Heart right ventricle (tissue), 16 donors: Measurements from ENCODE around the gene FNBP1. TPM values are rescaled to one million over a fixed set of nuclear protein-coding genes. Genes with fewer than 3 reads are reported as not detected.

ENCODE experiments used
- ATAC-seq, 8 donors: fragments of 200-7000 bp; cut with Tn5 transposase; one replicate each; pipeline ENCODE4 v1.9.1; 2020; ENCODE audit warnings: mild to moderate bottlenecking in 8 of 8, moderate library complexity in 8 of 8, moderate number of reproducible peaks in 1 of 8
- DNase-seq, 2 donors: peaks; one replicate each; pipeline ENCODE4 v3.0.0-alpha.2; 2020
- H3K27ac ChIP-seq, 10 donors: fragments of 200-600 bp; sonication (generic) in 2 of 10; one replicate each; pipeline versions ENCODE4 v1.5.0 to v1.8.0; 2020 to 2022; ENCODE audit warnings: mild to moderate bottlenecking in 3 of 10
- H3K27me3 ChIP-seq, 7 donors: fragments of 200-600 bp; one replicate each; pipeline ENCODE4 v1.8.0; 2021 to 2022; ENCODE audit warnings: mild to moderate bottlenecking in 2 of 7
- H3K36me3 ChIP-seq, 9 donors: fragments of 200-600 bp; sonication (generic) in 1 of 9; one replicate each; pipeline versions ENCODE4 v1.5.0 to v1.8.0; 2020 to 2022; ENCODE audit warnings: mild to moderate bottlenecking in 2 of 9
- H3K4me1 ChIP-seq, 9 donors: fragments of 200-600 bp; sonication (generic) in 1 of 9; one replicate each; pipeline versions ENCODE4 v1.5.0 to v1.8.0; 2020 to 2022; ENCODE audit warnings: mild to moderate bottlenecking in 4 of 9
- H3K4me3 ChIP-seq, 10 donors: fragments of 200-600 bp; sonication (generic) in 2 of 10; one replicate each; pipeline versions ENCODE4 v1.5.0 to v1.8.0; 2020 to 2022; ENCODE audit warnings: mild to moderate bottlenecking in 7 of 10, moderate library complexity in 2 of 10
- H3K9me3 ChIP-seq, 11 donors: fragments of 200-600 bp in 10 of 11; sonication (generic) in 2 of 11; one replicate each; pipeline versions ENCODE4 v1.5.0 to v1.8.0; 2013 to 2022; ENCODE audit warnings: mild to moderate bottlenecking in 2 of 11, control low read depth in 1 of 11, moderate library complexity in 1 of 11
- CTCF ChIP-seq, 9 donors: fragments of 200-600 bp; sonication (generic) in 2 of 9; IDR thresholded peaks; one replicate each; pipeline versions ENCODE4 v1.5.0 to v1.8.0; 2021 to 2022; ENCODE audit warnings: antibody characterized with exemption in 9 of 9, mild to moderate bottlenecking in 5 of 9, moderate library complexity in 1 of 9
- WGBS, 2 donors: extraction: QIAGEN DNeasy Blood & Tissue Kit; methylation state at CpG; one replicate each; pipeline ENCODE4 v1.1.7; 2013; ENCODE audit warnings: inconsistent platforms in 1 of 2; 5-methylcytosine and 5-hydroxymethylcytosine counted together
- intact Hi-C, 10 donors: fragments of 100-400 bp; cut with DNase I; formaldehyde crosslinking; loops; one replicate each; pipeline versions ENCODE4 v1.11.1 to v1.14.2; 2022
- polyA plus RNA-seq, 2 donors: library from polyadenylated mRNA; stranded (reverse); fragments of 200-250 nt; gene quantifications; one replicate each; pipeline ENCODE4 v1.2.3, GENCODE V29; 2013
- total RNA-seq, 10 donors: library from RNA; stranded (reverse); fragmentation: NEBNext Ultra II Directional in 3 of 10; extraction: Animal tissue kit (Norgen Biotek cat#: 25700) in 3 of 10; gene quantifications; one replicate each; pipeline versions ENCODE4 v1.2.1 to v1.2.4, GENCODE V29; 2021 to 2023
- donor health status: Arrhythmogenic right ventricular cardiomyopathy.
- donor health status: ischemic (EF 13 %, LVEDD 7.1; RV severe dilation, severe dysfunction).
- donor health status: healthy with polysubstance abuse.
- donor health status: DM: no; HTN: yes; CAD: no.
- donor health status: DM: no; HTN: no; CAD: no.
- donor health status: ischemic (EF 25% LVEDD 6.9; RV normal size, moderate dysfunction).
- donor health status: ischemic (EF 25% LVEDD 5.7; RV mildly dilated, moderate dysfunction).
- donor health status: healthy.
- donor health status: DM: yes; HTN: yes; CAD: no.
- donor health status: Ischemic cardiomyopathy.
- donor health status: ischemic (EF 35%, LVEDD 5.7; RV mildly dilated, moderate dysfunction).
- donor health status: nonischemic (EF 11% LVEDD 7.7; RV severe dilation, severe dysfunction).
- donor health status: DM: yes; HTN: yes; CAD: no.
- donor health status: PGD.
- donor health status: ischemic (EF 29% LVEDD 5.4; RV normal size, mild dysfunction).
- donor health status: nonischemic (EF 23%, LVEDD 6.1; RV moderate dilation, normal function).

The FNBP1 gene
- total and polyA plus RNA-seq, 12 donors, result 7.4 to 38.4 (median 22.2) TPM

GRCh38 chr9:130024597-130024994 is 18.4 kb downstream of the FNBP1 start:
- peaks cover 0 to 10% (median 0%) of the 10 kb centered on the region in 11 donors for H3K9me3 ChIP-seq
- DNase-seq (no peak), ATAC-seq (no peak)
- no peaks in the 10 kb centered on the region for H3K36me3 ChIP-seq
- no peak overlapping the region for H3K27ac ChIP-seq
- H3K4me3 ChIP-seq, result no peak overlapping the region
- intact Hi-C loops, result loop anchor here in 2 of 10 donors (5.0 to 10.0 kb wide), 2 partner anchors 42 to 50 kb away; no protein-coding TSS in a partner anchor
- peaks cover 0 to 88% (median 35%) of the 10 kb centered on the region in 9 donors for H3K4me1 ChIP-seq
- WGBS, 2 donors, result 96% methylated on average over 5 of the region's 5 CpGs
- H3K27me3 ChIP-seq, result no peaks in the 10 kb centered on the region
- TF ChIP-seq CTCF (IDR thresholded peaks at IDR 0.05), result no peak

- intact Hi-C loops, result loop anchor here in 2 of 10 donors (5.0 to 10.0 kb wide), 2 partner anchors 42 to 49 kb away; no protein-coding TSS in a partner anchor
- H3K27me3 ChIP-seq, result no peaks in the 10 kb centered on the region
- H3K27ac ChIP-seq, result no peak overlapping the region
- TF ChIP-seq CTCF (IDR thresholded peaks at IDR 0.05), result no peak
- H3K36me3 ChIP-seq, result no peaks in the 10 kb centered on the region
- peaks cover 0 to 84% (median 30%) of the 10 kb centered on the region in 9 donors for H3K4me1 ChIP-seq
- ATAC-seq (no peak), DNase-seq (no peak)
- peaks cover 0 to 10% (median 0%) of the 10 kb centered on the region in 11 donors for H3K9me3 ChIP-seq
- no peak overlapping the region for H3K4me3 ChIP-seq
- 84 to 97% methylated on average over 3 of the region's 3 CpGs for WGBS, 2 donors
Measured at GRCh38 chr9:130023994-130024596, 18.9 kb downstream of the FNBP1 start.

GRCh38 chr9:130023144-130023787 is 19.7 kb downstream of the FNBP1 start:
- H3K4me1 ChIP-seq, result peaks cover 0 to 80% (median 22%) of the 10 kb centered on the region in 9 donors

More at GRCh38 chr9:130023144-130023787, 19.7 kb downstream of the FNBP1 start:
- intact Hi-C loops, result loop anchor here in 2 of 10 donors (5.0 to 10.0 kb wide), 2 partner anchors 41 to 48 kb away; no protein-coding TSS in a partner anchor
- DNase-seq, result no peak
- 84 to 86% methylated on average over 7 of the region's 7 CpGs for WGBS, 2 donors
- no peaks in the 10 kb centered on the region for H3K36me3 ChIP-seq
- peaks cover 0 to 10% (median 0%) of the 10 kb centered on the region in 11 donors for H3K9me3 ChIP-seq
- no peaks in the 10 kb centered on the region for H3K27me3 ChIP-seq
- ATAC-seq, result peak in 2 of 8 donors; percentile 38 to 44
- H3K27ac ChIP-seq, result no peak overlapping the region
- no peak for TF ChIP-seq CTCF (IDR thresholded peaks at IDR 0.05)
- H3K4me3 ChIP-seq, result no peak overlapping the region
